HG02981 (cell line): ENCODE results near the gene SFSWAP.
"Not testable (repeated sequence)": the region's sequence is repeated elsewhere in the genome, so short reads cannot be mapped to it uniquely, and the experiment has no call there.

ENCODE experiments used
- ATAC-seq: cut with Tn5 transposase; IDR thresholded peaks from one replicate; pipeline ENCODE4 v1.9.1; 2021; ENCODE audit warnings: mild to moderate bottlenecking, moderate library complexity; ENCODE audit not compliant: unreplicated experiment

The SFSWAP gene

DNA sequence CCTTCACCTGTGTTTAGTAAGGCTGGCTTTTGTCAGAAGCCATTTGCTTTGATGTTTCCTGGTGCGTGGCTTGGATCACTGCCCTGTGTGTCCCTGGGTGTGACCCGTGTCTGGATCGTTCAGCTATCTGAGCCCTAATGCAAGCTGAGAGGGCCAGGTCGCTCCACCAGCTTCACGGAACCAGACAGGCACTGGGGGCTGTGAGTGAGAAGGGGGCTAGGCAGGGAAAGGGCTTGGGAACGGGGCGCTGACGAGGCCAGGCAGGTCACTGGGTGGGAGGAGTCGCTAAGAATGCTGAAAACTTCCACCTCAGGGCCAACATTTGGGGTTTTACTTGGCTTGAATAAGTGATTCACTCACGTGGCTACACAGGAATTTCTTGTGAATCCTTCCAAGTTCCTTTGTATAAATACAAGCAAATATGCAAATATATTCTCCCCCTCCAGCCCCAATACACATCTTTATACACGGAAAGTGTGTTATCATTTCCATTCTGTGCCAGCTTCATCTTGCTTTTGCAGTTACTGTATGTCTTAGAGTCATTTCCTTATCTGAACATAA lies 93.2 kb downstream of the SFSWAP start:
- no peak for ATAC-seq

DNA sequence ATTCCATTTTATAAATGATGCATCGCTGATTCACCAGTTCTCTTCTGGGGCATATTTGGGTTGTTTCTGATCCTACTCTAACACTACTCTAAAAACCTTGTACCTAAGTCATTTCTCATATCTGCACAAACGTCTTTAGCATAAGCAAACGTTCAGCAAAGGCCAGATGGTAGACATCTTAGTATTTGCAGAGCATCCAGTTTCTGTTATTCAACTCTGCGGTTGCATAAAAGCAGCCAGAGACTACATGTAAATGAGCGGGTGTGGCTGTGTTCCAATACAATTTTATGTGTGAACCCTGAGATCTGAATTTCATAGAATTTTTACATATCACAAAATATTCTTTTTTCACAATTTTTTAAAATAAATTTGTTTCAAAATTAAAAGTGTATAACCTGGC lies 94.5 kb downstream of the SFSWAP start:
- ATAC-seq: no peak

DNA sequence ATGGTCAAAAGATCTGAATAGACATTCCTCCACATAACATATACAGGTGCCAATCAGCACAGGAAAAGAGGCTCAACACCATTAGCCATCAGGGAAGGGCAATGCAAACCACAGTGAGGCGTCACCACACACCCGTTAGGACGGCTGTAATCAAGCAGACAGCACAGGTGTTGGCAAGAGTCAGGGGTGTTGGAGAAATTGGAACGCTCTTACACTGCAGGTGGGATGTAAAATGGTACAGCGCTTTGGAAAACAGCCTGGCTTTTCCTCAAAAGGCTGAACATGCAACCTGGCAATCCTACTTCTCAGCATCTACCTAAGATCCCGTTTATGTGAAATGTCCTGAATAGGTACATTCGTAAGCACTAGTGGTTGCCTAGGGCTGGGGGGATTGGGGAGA lies 95.8 kb downstream of the SFSWAP start:
- no peak for ATAC-seq

DNA sequence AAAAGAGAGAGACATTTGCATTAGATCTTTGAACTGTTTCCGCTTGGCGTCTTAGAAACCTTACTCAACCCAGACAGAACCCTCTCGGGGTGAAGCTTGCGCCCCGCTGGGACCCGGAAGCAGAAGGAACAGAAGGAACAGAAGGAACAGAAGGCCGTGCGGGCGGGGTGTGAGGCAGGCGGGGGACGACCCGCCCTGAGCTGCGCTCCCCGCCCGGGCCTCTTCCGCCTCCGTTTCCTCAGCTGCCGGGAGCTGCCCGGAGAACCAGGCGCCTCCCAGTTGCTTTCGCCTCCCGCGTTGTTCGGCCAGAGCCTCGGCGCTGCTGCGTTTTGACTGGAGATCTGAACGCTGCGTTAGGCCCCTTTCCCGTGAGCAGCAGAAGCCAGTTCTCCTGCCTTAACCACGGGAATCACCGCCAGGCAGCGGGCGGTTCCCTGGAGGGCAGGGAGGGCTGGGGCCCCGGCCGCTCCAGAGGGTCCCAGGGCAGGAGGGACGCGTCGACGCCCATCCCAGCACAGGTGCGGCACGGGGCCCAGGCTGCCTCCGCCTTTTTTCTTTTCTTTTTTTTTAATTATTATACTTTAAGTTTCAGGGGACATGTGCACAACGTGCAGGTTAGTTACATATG lies 98.0 kb downstream of the SFSWAP start:
- ATAC-seq: no peak

DNA sequence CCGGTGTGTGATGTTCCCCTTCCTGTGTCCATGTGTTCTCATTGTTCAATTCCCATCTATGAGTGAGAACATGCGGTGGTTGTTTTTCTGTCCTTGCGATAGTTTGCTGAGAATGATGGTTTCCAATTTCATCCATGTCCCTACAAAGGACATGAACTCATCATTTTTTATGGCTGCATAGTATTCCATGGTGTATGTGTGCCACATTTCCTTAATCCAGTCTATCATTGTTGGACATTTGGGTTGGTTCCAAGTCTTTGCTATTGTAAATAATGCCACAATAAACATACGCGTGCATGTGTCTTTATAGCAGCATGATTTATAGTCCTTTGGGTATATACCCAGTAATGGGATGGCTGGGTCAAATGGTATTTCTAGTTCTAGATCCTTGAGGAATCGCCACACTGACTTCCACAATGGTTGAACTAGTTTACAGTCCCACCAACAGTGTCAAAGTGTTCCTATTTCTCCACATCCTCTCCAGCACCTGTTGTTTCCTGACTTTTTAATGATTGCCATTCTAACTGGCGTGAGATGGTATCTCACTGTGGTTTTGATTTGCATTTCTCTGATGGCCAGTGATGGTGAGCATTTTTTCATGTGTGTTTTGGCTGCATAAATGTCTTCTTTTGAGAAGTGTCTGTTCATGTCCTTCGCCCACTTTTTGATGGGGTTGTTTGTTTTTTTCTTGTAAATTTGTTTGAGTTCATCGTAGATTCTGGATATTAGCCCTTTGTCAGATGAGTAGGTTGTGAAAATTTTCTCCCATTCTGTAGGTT lies 98.8 kb downstream of the SFSWAP start:
- ATAC-seq: not testable (repeated sequence)

DNA sequence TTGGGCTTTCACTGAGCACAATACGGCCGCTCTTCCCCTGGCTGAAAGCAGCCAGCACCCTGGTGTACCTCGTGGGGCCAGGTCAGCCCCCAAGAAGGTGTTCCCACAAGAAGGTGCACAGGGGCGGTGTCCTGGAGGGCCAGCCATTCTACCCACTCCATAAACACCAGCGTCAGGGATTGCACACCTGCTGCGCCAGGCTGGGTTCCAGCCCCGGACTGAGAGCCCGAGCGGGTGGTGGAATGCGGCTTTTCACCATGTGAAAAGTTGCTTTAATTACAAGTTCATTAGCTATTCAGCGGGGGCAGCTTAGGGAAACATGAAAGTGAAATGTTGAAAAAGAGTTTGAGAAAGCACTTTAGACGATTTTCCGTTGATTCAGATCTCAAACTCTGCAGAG lies 99.8 kb downstream of the SFSWAP start:
- no peak for ATAC-seq

DNA sequence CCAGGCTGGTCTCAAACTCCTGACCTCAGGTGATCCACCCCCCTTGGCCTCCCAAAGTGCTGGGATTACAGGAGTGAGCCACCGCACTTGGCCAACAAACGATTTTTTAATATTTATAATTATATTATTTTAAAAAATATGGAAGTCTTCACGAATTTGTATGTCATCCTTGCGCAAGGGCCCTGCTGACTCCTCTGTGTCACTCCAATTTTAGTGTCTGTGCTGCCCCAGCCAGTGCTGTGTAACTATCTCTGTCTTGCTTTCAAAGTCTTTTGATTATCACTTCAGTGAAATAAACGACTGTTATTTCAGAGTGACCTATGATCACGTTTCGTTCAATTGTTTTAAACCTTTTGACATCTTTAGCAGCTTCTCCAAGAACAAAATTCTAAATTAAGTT lies 104.2 kb downstream of the SFSWAP start:
- ATAC-seq: no peak

DNA sequence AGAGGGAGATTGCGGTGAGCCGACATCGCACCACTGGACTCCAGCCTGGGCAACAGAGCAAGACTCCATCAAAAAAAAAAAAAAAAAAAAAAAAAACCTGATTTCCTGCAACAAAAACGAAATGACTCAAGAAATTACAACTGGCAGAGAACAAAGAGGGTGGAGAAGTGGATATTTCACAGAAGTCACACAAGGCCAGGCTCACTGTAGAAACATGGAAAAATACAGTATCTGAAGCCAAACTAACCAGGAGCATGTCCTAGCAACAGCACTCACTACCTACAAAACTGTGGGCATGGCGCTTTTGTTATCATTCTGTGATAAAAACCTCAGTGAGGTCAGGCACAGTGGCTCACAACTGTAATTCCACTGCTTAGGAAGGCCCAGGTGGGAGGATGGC lies 105.6 kb downstream of the SFSWAP start:
- no peak for ATAC-seq

DNA sequence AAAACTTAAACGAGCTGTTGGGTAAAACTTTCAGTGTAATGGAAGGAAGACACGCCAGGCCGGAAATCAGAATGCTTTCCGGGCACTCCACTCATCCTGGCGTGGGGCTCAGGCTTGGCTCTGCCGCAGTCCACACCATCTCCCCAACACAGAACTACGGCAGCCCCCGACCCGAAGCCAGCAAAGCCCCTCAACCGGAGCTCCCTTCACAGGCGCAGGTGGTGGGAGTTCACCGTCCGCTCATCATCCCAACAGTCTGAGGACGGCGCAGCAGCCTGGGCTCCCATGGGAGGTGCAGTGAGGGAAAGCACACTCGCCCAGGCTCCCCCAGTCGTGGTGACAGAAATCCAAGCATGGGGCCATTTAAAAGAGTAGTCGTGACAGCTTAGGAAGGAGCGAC lies 106.4 kb downstream of the SFSWAP start:
- ATAC-seq: no peak

DNA sequence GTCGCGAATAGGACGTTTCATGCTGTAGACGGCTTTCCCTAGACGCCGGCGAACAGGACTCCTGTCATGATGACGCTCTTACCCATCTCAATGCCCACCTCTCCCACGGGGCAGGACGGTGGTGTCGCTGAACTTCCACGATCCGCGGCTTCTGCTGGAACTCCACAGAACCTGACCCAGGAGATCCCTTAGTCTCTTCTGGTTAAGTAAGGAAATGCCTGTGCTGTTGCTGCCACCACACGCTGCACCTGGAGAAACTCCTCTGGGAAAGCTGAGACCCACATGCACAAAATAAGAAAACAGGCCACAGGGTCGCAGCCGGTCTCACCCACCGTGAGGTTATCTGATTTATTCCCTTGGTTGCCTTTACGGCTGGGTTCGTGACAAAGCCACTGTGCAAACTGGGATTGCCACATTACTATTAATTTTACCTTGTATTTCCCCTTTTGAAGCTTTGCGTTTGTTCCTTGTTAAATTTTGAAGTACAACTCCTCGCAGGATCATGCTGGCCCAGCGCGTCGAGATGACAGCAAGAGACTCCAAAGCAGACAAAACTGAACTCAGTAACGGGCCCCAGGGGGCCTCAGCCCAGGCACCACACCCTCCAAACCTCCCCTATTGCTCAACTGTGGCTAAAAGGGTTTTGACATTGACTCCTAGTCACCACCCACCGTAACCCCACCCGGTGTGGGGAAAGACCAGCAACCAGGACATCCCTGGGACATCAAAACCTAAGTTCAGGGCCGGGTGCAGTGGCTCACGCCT lies 108.1 kb downstream of the SFSWAP start:
- no peak for ATAC-seq

DNA sequence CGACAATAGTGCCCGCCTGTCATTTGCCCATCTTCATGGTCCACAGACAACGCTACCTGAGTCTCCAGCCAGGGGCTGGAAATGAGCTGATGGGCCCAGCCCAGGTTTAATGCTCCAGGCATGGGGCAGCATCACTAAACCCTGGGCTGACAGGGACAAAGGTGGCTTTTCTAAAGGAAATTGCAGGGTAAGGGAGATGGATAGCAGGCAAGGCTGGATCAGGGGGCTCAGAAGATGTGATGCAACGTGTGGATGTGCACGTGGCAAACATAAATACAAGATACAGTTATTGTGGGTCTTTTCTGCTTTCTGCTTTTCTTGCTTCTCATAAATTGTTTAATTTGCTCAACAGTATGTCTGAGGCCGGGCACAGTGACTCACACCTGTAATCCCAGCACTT lies 113.6 kb downstream of the SFSWAP start:
- no peak for ATAC-seq

DNA sequence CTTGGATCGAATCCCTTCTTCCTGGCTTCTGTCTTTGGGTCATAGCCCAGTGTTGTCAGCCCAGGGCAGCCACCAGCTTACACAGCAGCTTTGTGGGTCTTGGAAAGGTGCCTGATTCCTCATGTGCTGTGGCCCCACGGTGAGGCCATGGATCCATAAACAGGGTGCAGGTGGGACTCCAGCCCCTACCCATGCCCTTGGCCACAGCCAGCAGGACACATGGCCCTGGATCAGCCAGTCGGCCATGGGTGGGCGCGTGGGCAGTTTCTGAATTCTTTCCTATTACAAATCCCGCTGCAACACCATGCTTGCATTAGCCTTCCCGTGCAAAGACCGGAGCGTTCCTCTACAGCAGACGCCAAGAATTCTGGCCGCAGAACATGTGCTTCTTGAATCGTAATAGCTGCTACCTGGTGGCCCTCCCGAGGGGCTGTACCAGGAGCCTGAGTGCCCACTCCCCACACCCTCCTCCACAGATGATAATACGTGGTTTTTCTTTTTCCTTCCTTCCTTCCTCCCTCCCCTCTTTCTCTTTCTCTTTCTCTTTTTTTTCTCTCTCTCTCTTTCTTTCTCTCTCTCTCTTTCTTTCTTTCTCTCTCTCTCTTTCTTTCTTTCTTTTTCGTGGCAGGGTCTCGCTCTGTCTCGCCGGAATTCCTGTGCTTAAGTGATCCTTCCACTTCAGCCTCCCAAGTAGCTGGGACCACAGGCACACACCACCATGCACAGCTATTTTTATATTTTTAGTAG lies 114.4 kb downstream of the SFSWAP start:
- no peak for ATAC-seq

DNA sequence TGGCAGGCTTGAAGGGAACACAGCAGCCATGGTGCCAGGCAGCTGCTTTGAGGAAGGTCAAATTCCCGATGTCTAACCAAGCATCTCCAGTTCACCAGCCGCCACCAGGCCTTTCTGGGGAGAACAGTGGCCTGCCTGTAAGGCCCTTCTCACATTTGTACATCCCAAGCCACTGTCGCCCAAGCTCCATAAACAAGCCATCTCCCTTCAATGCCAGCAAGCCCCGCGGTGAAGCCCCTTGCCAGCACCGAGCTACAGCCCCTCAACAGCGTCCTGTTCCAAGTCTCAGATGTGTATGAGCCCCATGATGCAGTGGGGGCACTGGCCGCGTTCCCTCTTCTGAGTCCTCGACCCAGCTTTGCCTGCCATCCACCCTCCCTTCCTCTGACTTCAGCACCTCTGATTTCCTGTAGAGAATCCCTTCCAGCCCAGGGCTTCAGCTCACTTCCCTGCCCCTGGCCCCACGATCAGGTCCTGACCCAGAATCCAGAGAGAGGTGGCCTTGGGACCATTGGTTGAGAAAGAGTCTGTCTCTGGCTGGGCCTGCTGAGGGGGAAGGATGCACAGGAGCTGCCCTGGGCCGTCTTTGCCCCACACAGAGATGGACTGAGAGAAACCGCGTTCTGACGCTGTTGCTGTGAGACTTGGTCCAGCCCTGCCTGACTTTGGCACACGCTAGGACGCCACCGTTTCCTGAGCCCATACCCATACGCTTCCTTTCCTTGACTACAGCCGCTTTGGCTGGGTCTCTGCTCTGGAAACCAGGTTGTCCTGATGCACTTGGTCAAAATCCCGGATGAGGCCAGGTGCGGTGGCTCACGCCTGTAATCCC lies 115.4 kb downstream of the SFSWAP start:
- no peak for ATAC-seq

DNA sequence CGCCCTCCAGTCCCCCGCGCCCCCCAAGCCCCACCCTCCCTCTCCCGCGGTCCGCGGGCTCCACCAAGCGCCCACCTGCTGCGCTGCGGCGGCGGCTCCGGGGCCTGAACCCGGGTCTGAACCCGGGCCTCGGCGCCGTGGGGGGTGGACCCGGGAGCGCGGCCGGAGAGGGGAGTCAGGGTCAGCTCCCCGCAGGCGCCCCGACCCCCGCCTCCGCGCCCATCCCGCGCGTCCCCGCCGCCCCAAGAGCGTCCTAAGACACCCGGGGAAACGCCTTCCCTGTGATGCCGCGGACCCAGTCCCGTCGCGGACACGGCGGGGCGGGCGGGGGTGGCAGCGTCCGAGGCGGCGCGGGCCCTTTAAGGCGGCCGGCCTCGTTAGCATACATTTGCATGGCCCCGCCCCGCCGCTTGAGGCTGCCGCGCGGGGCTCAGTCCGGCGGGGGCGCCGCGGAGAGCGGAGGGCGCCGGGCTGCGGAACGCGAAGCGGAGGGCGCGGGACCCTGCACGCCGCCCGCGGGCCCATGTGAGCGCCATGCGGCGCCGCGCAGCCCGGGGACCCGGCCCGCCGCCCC lies 117.2 kb downstream of the SFSWAP start, which contains the start of gene MMP17:
Gene MMP17 (plus strand): TSS at position 433 of the 574 bp plus-strand sequence. CDS start 102 bp downstream, at position 535.
- ATAC-seq: peak; percentile 59

DNA sequence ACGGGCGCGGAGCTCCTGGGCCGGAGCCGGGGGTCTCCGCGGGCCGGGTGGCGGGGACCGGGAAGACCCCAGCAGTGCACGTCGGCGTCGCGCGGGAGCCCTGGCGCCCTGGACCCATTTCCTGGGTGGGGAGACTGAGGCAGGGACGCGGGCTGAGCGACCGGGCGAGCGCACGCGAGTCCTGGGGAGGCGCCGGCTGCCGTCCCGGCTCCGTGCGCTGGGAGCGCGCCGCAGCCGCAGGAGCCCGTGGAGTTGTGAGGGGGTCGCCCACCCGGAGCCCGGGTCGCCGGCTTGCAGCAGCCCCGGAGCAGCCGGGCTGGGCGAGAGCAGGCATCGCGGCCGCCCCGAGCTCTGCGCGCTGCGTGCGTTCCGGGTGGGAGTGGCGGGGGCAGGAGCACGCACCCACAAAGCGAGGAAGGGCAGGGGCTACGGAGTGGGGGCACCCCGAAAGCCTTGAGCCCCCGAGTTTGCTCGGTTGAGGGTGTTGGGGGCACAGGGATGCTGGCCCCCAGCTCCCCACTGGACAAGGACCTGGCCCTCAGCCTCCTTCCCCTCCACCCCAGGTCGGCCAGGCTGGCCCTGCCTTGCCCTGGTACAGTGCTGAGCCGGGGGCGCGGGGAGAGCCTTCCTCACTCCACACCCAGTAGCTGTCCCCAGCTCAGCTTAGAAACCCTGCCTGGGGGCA lies 117.9 kb downstream of the SFSWAP start:
- ATAC-seq: peak; percentile 3

DNA sequence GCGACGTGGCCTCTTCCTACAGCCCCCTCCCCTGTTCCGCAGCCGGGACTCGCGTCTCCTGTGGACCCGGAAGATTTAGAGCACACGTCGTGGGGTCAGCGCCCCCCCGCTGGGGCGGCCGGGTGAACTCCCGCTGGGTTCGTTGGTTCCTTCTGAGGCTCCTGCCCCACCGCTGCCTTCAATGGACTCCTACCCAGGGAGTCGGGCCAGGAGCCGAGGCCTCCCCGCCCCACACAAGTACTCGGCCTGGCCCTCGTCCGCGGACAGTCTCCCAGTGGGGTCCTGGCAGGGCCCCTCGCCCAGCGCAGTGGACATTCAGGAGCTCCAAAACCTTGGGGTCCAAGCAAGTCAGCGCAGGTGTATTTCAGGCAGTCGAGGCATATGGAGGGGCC lies 118.5 kb downstream of the SFSWAP start:
- no peak for ATAC-seq

DNA sequence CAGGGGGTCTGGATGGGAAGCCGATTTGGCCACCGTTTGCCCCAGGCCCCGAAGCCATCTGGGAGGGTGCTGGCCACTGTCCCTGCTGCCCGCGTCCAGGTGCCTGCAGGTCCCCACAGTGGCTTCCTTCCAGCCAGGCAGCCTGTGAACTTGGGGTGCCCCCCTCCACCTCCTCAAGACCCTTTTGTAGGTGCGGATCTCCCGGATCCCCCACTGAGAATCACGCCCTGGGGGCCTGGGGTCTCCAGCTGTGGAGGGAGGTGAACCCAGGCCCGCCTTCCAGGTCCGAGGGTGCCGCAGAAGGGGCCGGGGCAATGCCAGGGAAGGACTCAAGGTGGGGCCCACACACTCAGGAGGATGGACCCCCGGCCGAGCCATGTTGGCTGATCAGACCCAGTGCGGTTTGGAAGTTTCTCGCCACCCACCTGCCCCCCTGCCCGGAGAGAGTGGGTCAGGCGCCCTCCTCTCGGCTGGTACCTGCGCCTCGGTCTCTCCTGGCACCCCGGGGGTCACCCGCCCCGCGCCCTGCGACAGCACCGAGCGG lies 119.0 kb downstream of the SFSWAP start:
- no peak for ATAC-seq

DNA sequence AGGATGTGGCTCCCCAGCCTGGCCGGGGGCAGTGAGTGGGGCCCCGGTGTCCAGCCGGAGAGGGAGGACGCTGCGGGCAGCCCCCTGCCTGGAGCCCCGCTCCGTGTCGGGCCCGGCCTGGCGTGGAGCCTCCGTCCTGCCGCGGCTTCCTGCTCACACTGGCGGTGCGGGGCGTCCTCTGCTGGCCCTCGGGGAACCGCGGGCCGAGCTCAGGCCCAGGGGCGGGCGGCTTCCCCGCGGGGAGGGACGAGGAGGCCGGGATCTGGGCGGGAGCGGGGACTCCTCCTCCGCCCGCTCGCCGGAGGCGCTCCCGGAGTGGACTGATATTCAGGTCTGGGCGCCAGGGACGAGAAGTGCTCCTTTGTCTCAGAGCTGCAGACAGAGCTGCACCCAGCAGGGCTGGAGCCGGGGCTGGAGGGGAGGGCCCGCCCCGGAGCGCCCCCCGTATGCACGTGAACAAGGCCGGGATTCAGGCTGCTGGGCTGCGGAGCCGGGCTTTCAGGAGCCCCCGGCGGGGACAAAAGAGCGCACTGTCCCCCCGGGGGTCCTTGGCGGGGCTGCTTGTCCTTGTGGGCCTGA lies 119.5 kb downstream of the SFSWAP start:
- ATAC-seq: peak; percentile 35
